ENCODE measurements around the gene MAP3K8. TPM values are rescaled to one million over a fixed set of nuclear protein-coding genes. Genes with fewer than 3 reads are reported as not detected.
A peak's percentile ranks its signal among the peaks of the same experiment; 100 is the strongest.

Gene MAP3K8
- total and polyA plus RNA-seq, 2 of the 8 experiments (the other 6 are each of a cell fraction or from before 2014, with no cell fraction given) = 5.6 to 6.0 TPM

DNA sequence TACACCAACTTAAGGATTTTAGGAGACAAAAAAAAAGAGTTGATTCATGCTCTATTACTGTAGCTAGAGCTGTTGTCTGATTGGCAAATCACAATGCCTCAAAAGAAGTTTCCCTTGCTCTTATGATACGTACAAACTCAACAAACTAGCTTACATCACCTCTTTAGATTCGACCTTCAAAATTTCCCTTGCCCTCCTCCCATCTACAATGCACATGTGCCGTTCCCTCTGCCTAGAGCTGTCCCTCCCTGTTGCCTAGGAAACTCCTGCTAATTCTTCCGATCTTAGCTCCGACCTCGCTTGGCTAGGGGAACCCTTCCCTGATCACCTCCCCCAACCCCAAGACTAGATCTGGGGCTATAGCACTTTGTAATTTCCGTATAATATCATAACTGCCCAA lies 55.4 kb downstream of the MAP3K8 start:
- Histone ChIP-seq H3K4me1 (replicated peaks in 1 of 4; ENCODE audit: control insufficient read depth in 3 of 4, insufficient read depth in 4 of 4, low read length in 3 of 4) (no peaks in the 10 kb centered on the region), H2BK20ac (ENCODE audit: low read length) (no peak overlapping the region), H3K79me1 (ENCODE audit: low read depth, low read length) (no peaks in the 10 kb centered on the region; the same call in 1 of the 2 replicates), H3K14ac (ENCODE audit: insufficient read length) (no peak overlapping the region), H3K79me2 (ENCODE audit: control insufficient read depth in 1 of 2, insufficient read depth in 2 of 2, low read length in 2 of 2) (no peaks in the 10 kb centered on the region), H3K9ac (replicated peaks in 1 of 4; ENCODE audit: extremely low read depth in 1 of 4, low read depth in 3 of 4, low read length in 3 of 4) (no peak overlapping the region), H4K5ac (ENCODE audit: insufficient read length, low read depth, low read length) (no peak overlapping the region), H2BK120ac (replicated peaks; ENCODE audit: low read depth, low read length) (no peak overlapping the region), H4K91ac (replicated peaks; ENCODE audit: insufficient read length, low read length) (no peak overlapping the region), H4K8ac (ENCODE audit: extremely low read depth, insufficient read depth, low read length) (no peak overlapping the region), H4K20me1 (replicated peaks in 1 of 2; ENCODE audit: control insufficient read depth in 1 of 2, insufficient read depth in 2 of 2, low read length in 2 of 2) (no peaks in the 10 kb centered on the region), H3K27ac (ENCODE audit: low read depth, low read length) (no peak overlapping the region), H3K4me3 (ENCODE audit: extremely low read depth in 1 of 4, insufficient read depth in 2 of 4, low read depth in 3 of 4, low read length in 4 of 4) (no peak overlapping the region), H3K23ac (ENCODE audit: insufficient read length) (no peak overlapping the region), H3K4me2 (ENCODE audit: insufficient read depth in 1 of 2, low read depth in 2 of 2, low read length in 2 of 2) (no peak overlapping the region), H2BK5ac (ENCODE audit: low read depth, low read length) (no peak overlapping the region), H2BK12ac (ENCODE audit: low read depth, low read length) (no peak overlapping the region), H3K27me3 (replicated peaks in 1 of 4; ENCODE audit: control insufficient read depth in 3 of 4, extremely low read depth in 1 of 4, insufficient read depth in 3 of 4, low read length in 3 of 4) (no peaks in the 10 kb centered on the region), H3K56ac (replicated peaks; ENCODE audit: insufficient read length, low read depth, low read length) (no peak overlapping the region), H3K23me2 (ENCODE audit: low read depth, low read length) (no peaks in the 10 kb centered on the region), H2AK5ac (ENCODE audit: low read depth, low read length) (no peak overlapping the region), H3K18ac (ENCODE audit: extremely low read depth, low read length) (no peak overlapping the region), H3K9me3 (ENCODE audit: insufficient read depth in 2 of 2, low read depth in 1 of 2, low read length in 1 of 2) (peaks cover 0 to 2% of the 10 kb centered on the region in 2 experiments; a peak in 1 of 4 replicates), H2BK15ac (ENCODE audit: low read length) (no peak overlapping the region), H3K36me3 (ENCODE audit: control insufficient read depth in 2 of 4, insufficient read depth in 4 of 4, low read length in 3 of 4) (no peaks in the 10 kb centered on the region), H3K4ac (replicated peaks; ENCODE audit: insufficient read length, low read depth, low read length) (no peak overlapping the region), H2AFZ (ENCODE audit: low read length) (no peak overlapping the region)
- 80% methylated on average over 7 of the region's 7 CpGs; no CpG with 5 or more reads in 1 of the 2 experiments for WGBS, 2 experiments (ENCODE audit: extremely low coverage in 1 of 2, insufficient coverage in 1 of 2, insufficient read length in 1 of 2, insufficient replicate concordance in 2 of 2, low coverage in 1 of 2, low lambda C conversion rate in 2 of 2, missing lambda C conversion rate in 1 of 2)
- DNase-seq (ENCODE audit: low read depth in 1 of 2, low spot score in 2 of 2) (no peak), FAIRE-seq (no peak)
- POLR2A ChIA-PET (ENCODE audit: partially characterized antibody) = interaction anchor here (0.7 kb wide), 1 partner anchor 8 kb away, joined by 3 read pairs; no protein-coding TSS in a partner anchor
- TF ChIP-seq, protein P1, sequence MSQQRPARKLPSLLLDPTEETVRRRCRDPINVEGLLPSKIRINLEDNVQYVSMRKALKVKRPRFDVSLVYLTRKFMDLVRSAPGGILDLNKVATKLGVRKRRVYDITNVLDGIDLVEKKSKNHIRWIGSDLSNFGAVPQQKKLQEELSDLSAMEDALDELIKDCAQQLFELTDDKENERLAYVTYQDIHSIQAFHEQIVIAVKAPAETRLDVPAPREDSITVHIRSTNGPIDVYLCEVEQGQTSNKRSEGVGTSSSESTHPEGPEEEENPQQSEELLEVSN (IDR thresholded peaks at IDR 0.05) = 0 out of 2 replicates have a peak, but pooled peaks have one; percentile 26
- TF ChIP-seq, protein P2, sequence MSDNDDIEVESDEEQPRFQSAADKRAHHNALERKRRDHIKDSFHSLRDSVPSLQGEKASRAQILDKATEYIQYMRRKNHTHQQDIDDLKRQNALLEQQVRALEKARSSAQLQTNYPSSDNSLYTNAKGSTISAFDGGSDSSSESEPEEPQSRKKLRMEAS (IDR thresholded peaks at IDR 0.05) = peak; percentile 27; the same call in 1 of the 2 replicates
- TF ChIP-seq CEBPB (IDR thresholded peaks at IDR 0.05; ENCODE audit: low read depth, low read length) = no peak
- TF ChIP-seq JUN (IDR thresholded peaks at IDR 0.05; ENCODE audit: low read depth, low read length) = no peak
- CTCF ChIA-PET (ENCODE audit: partially characterized antibody) = interaction anchor here (0.6 to 1.1 kb wide), 7 partner anchors 9 to 130 kb away, joined by 3 to 5 read pairs (median 3); no protein-coding TSS in a partner anchor

Measured in H1 (cell line).